Calu3 (cell line): ENCODE data around the gene ACAD11. TPM values are rescaled to one million over a fixed set of nuclear protein-coding genes. Genes with fewer than 3 reads are reported as not detected.

Experiments
- Bru-seq: library from RNA; stranded (reverse); fragments of 400-500 nt; gene quantifications from one replicate; lab custom pipeline; 2021; lab: Mats Ljungman, UMichigan
- BruChase-seq, 2 experiments: library from RNA; stranded (reverse); fragments of 400-500 nt; gene quantifications; one replicate each; lab custom pipeline; 2021; lab: Mats Ljungman, UMichigan
- BruUV-seq: library from RNA; stranded (reverse); fragments of 400-500 nt; replicated peaks from 2 replicates; lab custom pipeline; 2021; lab: Mats Ljungman, UMichigan
- CTCF ChIA-PET: fragments of 300-600 bp; sonication (Branson Sonifier 250); formaldehyde crosslinking; loops from one replicate; lab custom pipeline; 2022; ENCODE audit warnings: antibody characterized with exemption; lab: Charles Lee
- DNase-seq: peaks from one replicate; pipeline ENCODE4 v3.0.0; 2022
- H3K27ac Mint-ChIP-seq: one replicate; pipeline ENCODE4 v1.8.0; 2022; ENCODE audit warnings: mixed read lengths; ENCODE audit not compliant: unreplicated experiment
- H3K27me3 Mint-ChIP-seq: one replicate; pipeline ENCODE4 v1.8.0; 2022; ENCODE audit warnings: mixed read lengths; ENCODE audit not compliant: unreplicated experiment
- H3K36me3 Mint-ChIP-seq: one replicate; pipeline ENCODE4 v1.8.0; 2022; ENCODE audit warnings: mild to moderate bottlenecking, moderate library complexity, mixed read lengths; ENCODE audit not compliant: insufficient read depth, unreplicated experiment
- H3K4me1 Mint-ChIP-seq: one replicate; pipeline ENCODE4 v1.8.0; 2022; ENCODE audit warnings: mild to moderate bottlenecking, low read depth, mixed read lengths; ENCODE audit not compliant: unreplicated experiment
- H3K4me3 Mint-ChIP-seq: one replicate; pipeline ENCODE4 v1.8.0; 2022; ENCODE audit warnings: mild to moderate bottlenecking, low read depth, moderate library complexity, mixed read lengths; ENCODE audit not compliant: unreplicated experiment
- H3K9me3 Mint-ChIP-seq: one replicate; pipeline ENCODE4 v1.8.0; 2022; ENCODE audit warnings: low read depth, mixed read lengths; ENCODE audit not compliant: unreplicated experiment
- intact Hi-C: fragments of 100-400 bp; cut with micrococcal nuclease; formaldehyde crosslinking; loops from one replicate; pipeline ENCODE4 v1.10.0; 2022; ENCODE audit not compliant: unreplicated experiment
- long read RNA-seq: library from polyadenylated mRNA; stranded (forward); transcript quantifications from one replicate; pipeline ENCODE4 v2.0.0, GENCODE V29; 2022
- total RNA-seq: library from RNA; stranded (reverse); gene quantifications from 2 replicates; pipeline ENCODE4 v1.2.3, GENCODE V29; 2022
- TF ChIP-seq, protein P1 (sequence below): fragments of 200-600 bp; IDR thresholded peaks from one replicate; pipeline ENCODE4 v1.8.0; 2022; ENCODE audit warnings: antibody characterized with exemption; ENCODE audit not compliant: unreplicated experiment

ACAD11 gene, protein sequence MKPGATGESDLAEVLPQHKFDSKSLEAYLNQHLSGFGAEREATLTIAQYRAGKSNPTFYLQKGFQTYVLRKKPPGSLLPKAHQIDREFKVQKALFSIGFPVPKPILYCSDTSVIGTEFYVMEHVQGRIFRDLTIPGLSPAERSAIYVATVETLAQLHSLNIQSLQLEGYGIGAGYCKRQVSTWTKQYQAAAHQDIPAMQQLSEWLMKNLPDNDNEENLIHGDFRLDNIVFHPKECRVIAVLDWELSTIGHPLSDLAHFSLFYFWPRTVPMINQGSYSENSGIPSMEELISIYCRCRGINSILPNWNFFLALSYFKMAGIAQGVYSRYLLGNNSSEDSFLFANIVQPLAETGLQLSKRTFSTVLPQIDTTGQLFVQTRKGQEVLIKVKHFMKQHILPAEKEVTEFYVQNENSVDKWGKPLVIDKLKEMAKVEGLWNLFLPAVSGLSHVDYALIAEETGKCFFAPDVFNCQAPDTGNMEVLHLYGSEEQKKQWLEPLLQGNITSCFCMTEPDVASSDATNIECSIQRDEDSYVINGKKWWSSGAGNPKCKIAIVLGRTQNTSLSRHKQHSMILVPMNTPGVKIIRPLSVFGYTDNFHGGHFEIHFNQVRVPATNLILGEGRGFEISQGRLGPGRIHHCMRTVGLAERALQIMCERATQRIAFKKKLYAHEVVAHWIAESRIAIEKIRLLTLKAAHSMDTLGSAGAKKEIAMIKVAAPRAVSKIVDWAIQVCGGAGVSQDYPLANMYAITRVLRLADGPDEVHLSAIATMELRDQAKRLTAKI
- total RNA-seq, result 14.6 and 16.3 TPM in 2 replicates
- percentile 65 among the genes with signal in this experiment for Bru-seq, nascent RNA
- BruChase-seq, experiment 1, labeled RNA remaining after a 6-hour chase, result percentile 89 among the genes with signal in this experiment
- percentile 89 among the genes with signal in this experiment for BruChase-seq, experiment 2, labeled RNA remaining after a 2-hour chase
- long read RNA-seq, full-length matches to known transcripts, result 8 of 14 reads
- long read RNA-seq, partial matches to known transcripts, result 4 of 14 reads
- long read RNA-seq, other reads (novel, unspliced or antisense), result 2 of 14 reads

DNA sequence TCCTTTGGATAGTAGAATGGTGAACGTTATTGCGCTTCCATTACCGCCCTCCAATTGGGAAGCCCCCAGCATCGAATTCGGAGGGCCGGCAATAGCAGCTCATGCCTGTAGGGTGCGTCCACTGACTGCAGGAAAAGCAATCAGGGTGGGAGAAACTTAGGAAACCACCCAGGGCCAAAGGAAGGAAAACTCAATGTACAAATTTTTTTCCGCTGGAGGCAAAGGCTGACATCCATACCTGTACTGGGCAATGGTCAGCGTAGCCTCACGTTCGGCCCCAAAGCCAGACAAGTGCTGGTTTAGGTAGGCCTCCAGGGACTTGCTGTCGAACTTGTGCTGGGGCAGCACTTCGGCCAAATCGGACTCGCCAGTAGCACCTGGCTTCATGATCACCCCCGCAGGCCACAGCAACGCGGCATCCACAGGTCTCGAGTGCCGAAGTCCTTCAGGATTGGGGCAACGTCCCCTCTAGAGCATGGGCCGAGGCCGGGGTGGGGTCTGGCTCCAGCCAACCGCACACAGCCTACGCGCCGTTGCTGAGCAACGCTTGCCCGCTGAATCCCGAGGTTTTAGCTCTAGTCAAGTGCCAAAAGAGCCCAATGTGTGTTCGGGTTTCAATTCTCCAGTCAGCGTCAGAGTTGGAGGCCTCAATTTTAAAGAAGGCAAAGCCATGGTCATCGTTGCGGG lies at the start of gene ACAD11:
Gene ACAD11 (minus strand): TSS at position 445 of the 687 bp plus-strand sequence. CDS start 58 bp downstream, at position 387.
- H3K36me3 Mint-ChIP-seq, result peaks cover 27% of the 10 kb centered on the region
- H3K27me3 Mint-ChIP-seq, result no peaks in the 10 kb centered on the region
- DNase-seq, result peak; percentile 78
- TF ChIP-seq, protein P1, sequence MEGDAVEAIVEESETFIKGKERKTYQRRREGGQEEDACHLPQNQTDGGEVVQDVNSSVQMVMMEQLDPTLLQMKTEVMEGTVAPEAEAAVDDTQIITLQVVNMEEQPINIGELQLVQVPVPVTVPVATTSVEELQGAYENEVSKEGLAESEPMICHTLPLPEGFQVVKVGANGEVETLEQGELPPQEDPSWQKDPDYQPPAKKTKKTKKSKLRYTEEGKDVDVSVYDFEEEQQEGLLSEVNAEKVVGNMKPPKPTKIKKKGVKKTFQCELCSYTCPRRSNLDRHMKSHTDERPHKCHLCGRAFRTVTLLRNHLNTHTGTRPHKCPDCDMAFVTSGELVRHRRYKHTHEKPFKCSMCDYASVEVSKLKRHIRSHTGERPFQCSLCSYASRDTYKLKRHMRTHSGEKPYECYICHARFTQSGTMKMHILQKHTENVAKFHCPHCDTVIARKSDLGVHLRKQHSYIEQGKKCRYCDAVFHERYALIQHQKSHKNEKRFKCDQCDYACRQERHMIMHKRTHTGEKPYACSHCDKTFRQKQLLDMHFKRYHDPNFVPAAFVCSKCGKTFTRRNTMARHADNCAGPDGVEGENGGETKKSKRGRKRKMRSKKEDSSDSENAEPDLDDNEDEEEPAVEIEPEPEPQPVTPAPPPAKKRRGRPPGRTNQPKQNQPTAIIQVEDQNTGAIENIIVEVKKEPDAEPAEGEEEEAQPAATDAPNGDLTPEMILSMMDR, result peak; percentile 74
- H3K4me3 Mint-ChIP-seq, result peak within 1 kb of the TSS; percentile 97
- H3K4me1 Mint-ChIP-seq, result peaks cover 31% of the 10 kb centered on the region
- peak within 1 kb of the TSS; percentile 89 for H3K27ac Mint-ChIP-seq
- no peaks in the 10 kb centered on the region for H3K9me3 Mint-ChIP-seq
- CTCF ChIA-PET, result interaction anchor here (0.7 to 2.0 kb wide), 10 partner anchors 11 to 919 kb away, joined by 3 to 8 read pairs (median 3); partner anchors contain the start of gene ACKR4
- intact Hi-C loops, result loop anchor here (10.0 kb wide), 1 partner anchor 405 kb away; no protein-coding TSS in a partner anchor
- BruUV-seq, result TSS peak; percentile 50

DNA sequence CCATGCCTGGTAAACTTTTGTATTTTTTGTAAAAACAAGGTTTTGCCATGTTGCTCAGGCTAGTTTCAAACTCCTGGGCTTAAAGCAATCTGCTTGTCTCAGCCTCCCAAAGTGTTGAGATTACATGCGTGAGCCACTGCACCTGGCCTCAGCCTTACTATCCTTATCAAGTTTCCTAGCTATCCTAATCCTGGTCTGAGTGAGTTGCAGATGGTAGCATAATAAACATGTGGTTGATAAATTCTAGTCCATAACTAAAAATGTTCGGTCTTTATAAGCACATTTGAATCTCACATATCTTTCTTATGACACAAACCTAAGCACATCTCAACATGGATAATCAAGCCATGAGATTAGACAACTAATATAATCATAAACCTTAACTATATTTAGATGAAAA lies 44.1 kb upstream of the ACAD11 start:
- TF ChIP-seq, protein P1, result no peak
- CTCF ChIA-PET, result no interaction called here
- no peak for DNase-seq
- Mint-ChIP-seq H3K27me3 (no peaks in the 10 kb centered on the region), H3K36me3 (peaks cover 30% of the 10 kb centered on the region), H3K4me3 (no peak overlapping the region), H3K9me3 (no peaks in the 10 kb centered on the region), H3K27ac (no peak overlapping the region), H3K4me1 (no peaks in the 10 kb centered on the region)
- intact Hi-C loops, result no loop called here
- no TSS peak for BruUV-seq

DNA sequence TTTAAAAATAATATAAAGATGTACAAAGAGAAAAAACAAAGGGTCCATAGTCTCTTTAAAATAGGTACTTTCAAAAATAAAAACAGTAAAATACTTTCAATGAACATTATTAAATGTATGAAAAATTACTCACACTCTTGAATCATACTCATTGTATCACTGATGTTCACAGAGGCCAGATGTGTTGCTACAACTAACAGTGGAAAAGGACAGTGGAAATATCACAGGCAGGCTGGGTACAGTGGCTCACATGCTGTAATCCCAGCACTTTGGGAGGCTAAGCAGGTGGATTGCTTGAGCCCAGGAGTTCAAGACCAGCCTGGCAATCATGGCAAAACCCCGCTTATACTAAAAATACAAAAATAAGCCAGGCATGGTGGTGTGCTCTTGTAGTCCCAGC lies 35.8 kb upstream of the ACAD11 start:
- no peaks in the 10 kb centered on the region for H3K4me1 Mint-ChIP-seq
- H3K4me3 Mint-ChIP-seq, result no peak overlapping the region
- H3K9me3 Mint-ChIP-seq, result no peaks in the 10 kb centered on the region
- no peak for DNase-seq
- peaks cover 47% of the 10 kb centered on the region for H3K36me3 Mint-ChIP-seq
- CTCF ChIA-PET, result no interaction called here
- no TSS peak for BruUV-seq
- H3K27me3 Mint-ChIP-seq, result no peaks in the 10 kb centered on the region
- intact Hi-C loops, result no loop called here
- H3K27ac Mint-ChIP-seq, result no peak overlapping the region
- TF ChIP-seq, protein P1, result no peak
